Muscle layer of colon (tissue), 2 donors: ENCODE measurements around the gene SMARCD3.

Experiments used
- H3K27ac ChIP-seq: one replicate; pipeline ENCODE4 v1.7.0; 2013; ENCODE audit warnings: low read depth, mild to moderate bottlenecking, low read length, moderate library complexity
- H3K27me3 ChIP-seq, 2 donors: one replicate each; pipeline ENCODE4 v1.7.0; 2013; ENCODE audit warnings: low read length in 2 of 2, mild to moderate bottlenecking in 2 of 2; ENCODE audit not compliant: insufficient read depth in 2 of 2, control insufficient read depth in 1 of 2
- H3K36me3 ChIP-seq: one replicate; pipeline ENCODE4 v1.7.0; 2013; ENCODE audit warnings: mild to moderate bottlenecking, low read length; ENCODE audit not compliant: insufficient read depth
- H3K4me1 ChIP-seq: one replicate; pipeline ENCODE4 v1.7.0; 2013; ENCODE audit warnings: mild to moderate bottlenecking, low read length; ENCODE audit not compliant: insufficient read depth
- H3K4me3 ChIP-seq, 2 donors: one replicate each; pipeline ENCODE4 v1.7.0; 2013; ENCODE audit warnings: low read length in 2 of 2, low read depth in 1 of 2, mild to moderate bottlenecking in 1 of 2, moderate library complexity in 1 of 2
- H3K9ac ChIP-seq: one replicate; pipeline ENCODE4 v1.7.0; 2013; ENCODE audit warnings: low read length
- H3K9me3 ChIP-seq: one replicate; pipeline ENCODE4 v1.7.0; 2013; ENCODE audit warnings: mild to moderate bottlenecking, low read length
- donor health status: abdominal sarcoma.
- donor health status: Adenocarcinoma of cecum.

Gene SMARCD3

GRCh38 chr7:151201344-151201743 lies 47.1 kb downstream of the SMARCD3 start:
- Histone ChIP-seq H3K27me3 (peaks cover 0 to 19% of the 10 kb centered on the region in 2 donors), H3K27ac (no peak overlapping the region), H3K4me3 (no peak overlapping the region), H3K9ac (no peak overlapping the region), H3K9me3 (no peaks in the 10 kb centered on the region), H3K4me1 (peaks cover 4% of the 10 kb centered on the region), H3K36me3 (no peaks in the 10 kb centered on the region)

GRCh38 chr7:151198945-151199848 lies 49.3 kb downstream of the SMARCD3 start:
- Histone ChIP-seq H3K36me3 (no peaks in the 10 kb centered on the region), H3K9ac (no peak overlapping the region), H3K4me1 (peaks cover 4% of the 10 kb centered on the region), H3K27me3 (peaks cover 0 to 13% of the 10 kb centered on the region in 2 donors), H3K4me3 (no peak overlapping the region), H3K9me3 (no peaks in the 10 kb centered on the region), H3K27ac (no peak overlapping the region)

DNA sequence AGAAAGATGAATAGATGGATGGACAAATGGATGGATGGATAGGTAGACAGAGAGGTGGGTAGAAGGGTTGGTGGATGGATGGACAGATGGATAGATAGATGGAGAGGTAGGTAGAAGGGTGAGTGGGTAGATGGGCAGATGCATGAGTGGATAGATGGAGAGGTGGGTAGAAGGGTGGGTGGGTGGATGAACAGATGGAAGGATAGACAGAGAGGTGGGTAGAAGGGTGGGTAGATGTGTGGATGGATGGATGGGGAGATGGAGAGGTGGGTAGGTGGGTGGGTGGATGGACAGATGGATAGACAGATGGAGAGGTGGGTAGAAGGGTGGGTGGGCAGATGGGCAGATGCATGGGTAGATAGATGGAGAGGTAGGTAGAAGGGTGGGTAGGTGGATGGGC lies 50.6 kb downstream of the SMARCD3 start:
- Histone ChIP-seq H3K9me3 (no peaks in the 10 kb centered on the region), H3K4me3 (no peak overlapping the region), H3K27me3 (peaks cover 0 to 10% of the 10 kb centered on the region in 2 donors), H3K36me3 (no peaks in the 10 kb centered on the region), H3K27ac (no peak overlapping the region), H3K9ac (no peak overlapping the region), H3K4me1 (peaks cover 4% of the 10 kb centered on the region)

GRCh38 chr7:151195616-151196450 lies 52.7 kb downstream of the SMARCD3 start:
- H3K27ac ChIP-seq = no peak overlapping the region
- no peak overlapping the region for H3K9ac ChIP-seq
- H3K4me3 ChIP-seq = no peak overlapping the region
- H3K4me1 ChIP-seq = peaks cover 4% of the 10 kb centered on the region
- H3K27me3 ChIP-seq = peaks cover 0 to 11% of the 10 kb centered on the region in 2 donors
- no peaks in the 10 kb centered on the region for H3K36me3 ChIP-seq
- no peaks in the 10 kb centered on the region for H3K9me3 ChIP-seq

DNA sequence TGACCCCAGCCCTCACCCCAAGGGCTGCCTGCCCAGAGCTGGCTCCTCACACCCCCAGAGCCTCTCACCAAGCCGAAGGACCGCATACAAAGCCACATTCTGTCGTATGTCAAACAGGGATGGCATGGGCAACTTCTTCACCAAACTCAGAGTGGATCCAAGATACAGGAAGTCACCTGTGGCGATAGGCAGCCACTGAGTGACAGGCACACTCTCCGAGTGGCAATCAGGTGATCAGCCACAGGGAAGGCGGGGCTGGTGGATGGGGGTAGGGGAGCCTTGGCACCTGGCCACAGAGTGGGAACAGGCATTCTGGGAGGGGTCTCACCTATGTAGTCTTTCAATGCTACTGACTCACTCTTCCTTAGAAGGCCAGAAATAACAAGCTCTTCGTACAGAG lies 54.3 kb downstream of the SMARCD3 start:
- H3K4me1 ChIP-seq = no peaks in the 10 kb centered on the region
- H3K27me3 ChIP-seq = peaks cover 0 to 11% of the 10 kb centered on the region in 2 donors
- no peaks in the 10 kb centered on the region for H3K9me3 ChIP-seq
- H3K4me3 ChIP-seq = no peak overlapping the region
- H3K36me3 ChIP-seq = no peaks in the 10 kb centered on the region
- H3K27ac ChIP-seq = no peak overlapping the region
- no peak overlapping the region for H3K9ac ChIP-seq

- peaks cover 0 to 11% of the 10 kb centered on the region in 2 donors for H3K27me3 ChIP-seq
- no peaks in the 10 kb centered on the region for H3K9me3 ChIP-seq
Measured at GRCh38 chr7:151193203-151193978, 55.1 kb downstream of the SMARCD3 start.

DNA sequence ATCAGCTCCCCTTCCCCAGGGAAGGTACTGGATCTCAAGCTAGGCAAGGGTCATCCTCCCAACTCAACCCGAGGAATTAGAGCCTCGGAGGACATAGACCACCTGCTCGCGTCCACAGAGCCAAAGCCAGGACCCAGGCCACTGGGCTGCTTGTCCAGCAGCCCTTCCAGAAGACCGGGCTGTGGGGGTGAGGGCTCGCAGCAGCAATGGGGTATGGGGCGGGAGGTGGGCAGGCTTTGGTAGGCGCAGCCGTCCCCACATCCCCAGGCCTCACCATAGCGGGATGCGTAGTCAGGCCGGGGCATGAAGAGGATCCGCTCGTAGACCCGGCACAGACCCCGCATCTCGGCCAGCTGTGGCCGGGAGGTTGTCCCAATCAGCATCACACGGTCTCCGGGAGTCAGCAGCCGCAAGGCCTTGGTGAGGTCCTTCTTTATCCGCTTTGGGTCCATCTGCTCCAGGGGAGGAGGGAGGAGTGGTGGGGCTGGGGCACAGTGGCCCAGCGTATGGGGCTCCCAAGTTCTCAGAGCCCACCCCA lies 56.4 kb downstream of the SMARCD3 start:
- Histone ChIP-seq H3K9me3 (no peaks in the 10 kb centered on the region), H3K27me3 (peaks cover 0 to 11% of the 10 kb centered on the region in 2 donors), H3K36me3 (no peaks in the 10 kb centered on the region), H3K27ac (no peak overlapping the region), H3K4me1 (no peaks in the 10 kb centered on the region), H3K4me3 (no peak overlapping the region), H3K9ac (no peak overlapping the region)

More at GRCh38 chr7:151193203-151193978, 55.1 kb downstream of the SMARCD3 start:
- Histone ChIP-seq H3K36me3 (no peaks in the 10 kb centered on the region), H3K9ac (no peak overlapping the region), H3K27ac (no peak overlapping the region), H3K4me1 (no peaks in the 10 kb centered on the region), H3K4me3 (no peak overlapping the region)

GRCh38 chr7:151191544-151191943 lies 57.0 kb downstream of the SMARCD3 start:
- Histone ChIP-seq H3K27me3 (peaks cover 0 to 11% of the 10 kb centered on the region in 2 donors), H3K27ac (no peak overlapping the region), H3K4me3 (no peak overlapping the region), H3K4me1 (no peaks in the 10 kb centered on the region), H3K9me3 (no peaks in the 10 kb centered on the region), H3K36me3 (no peaks in the 10 kb centered on the region), H3K9ac (no peak overlapping the region)

- no peaks in the 10 kb centered on the region for H3K4me1 ChIP-seq
- H3K27me3 ChIP-seq = peaks cover 0 to 4% of the 10 kb centered on the region in 2 donors
- H3K27ac ChIP-seq = no peak overlapping the region
- H3K4me3 ChIP-seq = no peak overlapping the region
- H3K36me3 ChIP-seq = no peaks in the 10 kb centered on the region
- H3K9ac ChIP-seq = no peak overlapping the region
- H3K9me3 ChIP-seq = no peaks in the 10 kb centered on the region
Measured at GRCh38 chr7:151189038-151189437, 59.5 kb downstream of the SMARCD3 start.
